ENCODE data around the gene TRHDE. TPM values are rescaled to one million over a fixed set of nuclear protein-coding genes. Genes with fewer than 3 reads are reported as not detected.

TRHDE gene
- total RNA-seq, 1 experiment from 2014 or later, result 5.5 TPM

DNA sequence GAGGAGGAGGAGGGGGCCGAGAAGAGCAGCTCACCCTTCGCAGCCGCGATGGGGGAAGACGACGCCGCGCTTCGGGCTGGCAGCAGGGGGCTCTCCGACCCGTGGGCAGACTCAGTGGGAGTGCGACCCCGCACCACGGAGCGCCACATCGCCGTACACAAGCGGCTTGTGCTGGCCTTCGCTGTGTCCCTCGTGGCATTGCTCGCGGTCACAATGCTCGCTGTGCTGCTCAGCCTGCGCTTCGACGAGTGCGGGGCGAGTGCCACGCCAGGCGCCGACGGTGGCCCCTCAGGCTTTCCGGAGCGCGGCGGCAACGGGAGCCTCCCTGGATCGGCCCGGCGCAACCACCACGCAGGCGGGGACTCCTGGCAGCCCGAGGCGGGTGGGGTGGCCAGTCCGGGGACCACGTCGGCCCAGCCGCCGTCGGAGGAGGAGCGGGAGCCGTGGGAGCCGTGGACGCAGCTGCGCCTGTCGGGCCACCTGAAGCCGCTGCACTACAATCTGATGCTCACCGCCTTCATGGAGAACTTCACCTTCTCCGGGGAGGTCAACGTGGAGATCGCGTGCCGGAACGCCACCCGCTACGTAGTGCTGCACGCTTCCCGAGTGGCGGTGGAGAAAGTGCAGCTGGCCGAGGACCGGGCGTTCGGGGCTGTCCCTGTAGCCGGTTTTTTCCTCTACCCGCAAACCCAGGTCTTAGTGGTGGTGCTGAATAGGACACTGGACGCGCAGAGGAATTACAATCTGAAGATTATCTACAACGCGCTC lies 745 bp downstream of the TRHDE start (continued):
- TF ChIP-seq, protein P1, sequence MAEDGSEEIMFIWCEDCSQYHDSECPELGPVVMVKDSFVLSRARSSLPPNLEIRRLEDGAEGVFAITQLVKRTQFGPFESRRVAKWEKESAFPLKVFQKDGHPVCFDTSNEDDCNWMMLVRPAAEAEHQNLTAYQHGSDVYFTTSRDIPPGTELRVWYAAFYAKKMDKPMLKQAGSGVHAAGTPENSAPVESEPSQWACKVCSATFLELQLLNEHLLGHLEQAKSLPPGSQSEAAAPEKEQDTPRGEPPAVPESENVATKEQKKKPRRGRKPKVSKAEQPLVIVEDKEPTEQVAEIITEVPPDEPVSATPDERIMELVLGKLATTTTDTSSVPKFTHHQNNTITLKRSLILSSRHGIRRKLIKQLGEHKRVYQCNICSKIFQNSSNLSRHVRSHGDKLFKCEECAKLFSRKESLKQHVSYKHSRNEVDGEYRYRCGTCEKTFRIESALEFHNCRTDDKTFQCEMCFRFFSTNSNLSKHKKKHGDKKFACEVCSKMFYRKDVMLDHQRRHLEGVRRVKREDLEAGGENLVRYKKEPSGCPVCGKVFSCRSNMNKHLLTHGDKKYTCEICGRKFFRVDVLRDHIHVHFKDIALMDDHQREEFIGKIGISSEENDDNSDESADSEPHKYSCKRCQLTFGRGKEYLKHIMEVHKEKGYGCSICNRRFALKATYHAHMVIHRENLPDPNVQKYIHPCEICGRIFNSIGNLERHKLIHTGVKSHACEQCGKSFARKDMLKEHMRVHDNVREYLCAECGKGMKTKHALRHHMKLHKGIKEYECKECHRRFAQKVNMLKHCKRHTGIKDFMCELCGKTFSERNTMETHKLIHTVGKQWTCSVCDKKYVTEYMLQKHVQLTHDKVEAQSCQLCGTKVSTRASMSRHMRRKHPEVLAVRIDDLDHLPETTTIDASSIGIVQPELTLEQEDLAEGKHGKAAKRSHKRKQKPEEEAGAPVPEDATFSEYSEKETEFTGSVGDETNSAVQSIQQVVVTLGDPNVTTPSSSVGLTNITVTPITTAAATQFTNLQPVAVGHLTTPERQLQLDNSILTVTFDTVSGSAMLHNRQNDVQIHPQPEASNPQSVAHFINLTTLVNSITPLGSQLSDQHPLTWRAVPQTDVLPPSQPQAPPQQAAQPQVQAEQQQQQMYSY (CRISPR knock-in tag; IDR thresholded peaks at IDR 0.05), result 0 out of 2 replicates have a peak, but pooled peaks have one; percentile 44
- TF ChIP-seq JUN (CRISPR knock-in tag; IDR thresholded peaks at IDR 0.05) (peak; percentile 11; the same call in 1 of the 2 replicates), SOX15 (CRISPR knock-in tag; IDR thresholded peaks at IDR 0.05) (no peak), NR2C2 (CRISPR knock-in tag; IDR thresholded peaks at IDR 0.05) (no peak), ETV6 (CRISPR knock-in tag; IDR thresholded peaks at IDR 0.05) (peak; percentile 33; the same call in 1 of the 2 replicates), CREB1 (CRISPR knock-in tag; IDR thresholded peaks at IDR 0.05) (0 out of 2 replicates have a peak, but pooled peaks have one; percentile 30), ZNF416 (CRISPR knock-in tag; IDR thresholded peaks at IDR 0.05) (no peak), ELF4 (CRISPR knock-in tag; IDR thresholded peaks at IDR 0.05; ENCODE audit: low read depth) (no peak), CREM (CRISPR knock-in tag; IDR thresholded peaks at IDR 0.05) (0 out of 2 replicates have a peak, but pooled peaks have one; percentile 4)
- TF ChIP-seq, protein P2, sequence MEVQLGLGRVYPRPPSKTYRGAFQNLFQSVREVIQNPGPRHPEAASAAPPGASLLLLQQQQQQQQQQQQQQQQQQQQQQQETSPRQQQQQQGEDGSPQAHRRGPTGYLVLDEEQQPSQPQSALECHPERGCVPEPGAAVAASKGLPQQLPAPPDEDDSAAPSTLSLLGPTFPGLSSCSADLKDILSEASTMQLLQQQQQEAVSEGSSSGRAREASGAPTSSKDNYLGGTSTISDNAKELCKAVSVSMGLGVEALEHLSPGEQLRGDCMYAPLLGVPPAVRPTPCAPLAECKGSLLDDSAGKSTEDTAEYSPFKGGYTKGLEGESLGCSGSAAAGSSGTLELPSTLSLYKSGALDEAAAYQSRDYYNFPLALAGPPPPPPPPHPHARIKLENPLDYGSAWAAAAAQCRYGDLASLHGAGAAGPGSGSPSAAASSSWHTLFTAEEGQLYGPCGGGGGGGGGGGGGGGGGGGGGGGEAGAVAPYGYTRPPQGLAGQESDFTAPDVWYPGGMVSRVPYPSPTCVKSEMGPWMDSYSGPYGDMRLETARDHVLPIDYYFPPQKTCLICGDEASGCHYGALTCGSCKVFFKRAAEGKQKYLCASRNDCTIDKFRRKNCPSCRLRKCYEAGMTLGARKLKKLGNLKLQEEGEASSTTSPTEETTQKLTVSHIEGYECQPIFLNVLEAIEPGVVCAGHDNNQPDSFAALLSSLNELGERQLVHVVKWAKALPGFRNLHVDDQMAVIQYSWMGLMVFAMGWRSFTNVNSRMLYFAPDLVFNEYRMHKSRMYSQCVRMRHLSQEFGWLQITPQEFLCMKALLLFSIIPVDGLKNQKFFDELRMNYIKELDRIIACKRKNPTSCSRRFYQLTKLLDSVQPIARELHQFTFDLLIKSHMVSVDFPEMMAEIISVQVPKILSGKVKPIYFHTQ (CRISPR knock-in tag; IDR thresholded peaks at IDR 0.05), result no peak
- TF ChIP-seq, protein P3, sequence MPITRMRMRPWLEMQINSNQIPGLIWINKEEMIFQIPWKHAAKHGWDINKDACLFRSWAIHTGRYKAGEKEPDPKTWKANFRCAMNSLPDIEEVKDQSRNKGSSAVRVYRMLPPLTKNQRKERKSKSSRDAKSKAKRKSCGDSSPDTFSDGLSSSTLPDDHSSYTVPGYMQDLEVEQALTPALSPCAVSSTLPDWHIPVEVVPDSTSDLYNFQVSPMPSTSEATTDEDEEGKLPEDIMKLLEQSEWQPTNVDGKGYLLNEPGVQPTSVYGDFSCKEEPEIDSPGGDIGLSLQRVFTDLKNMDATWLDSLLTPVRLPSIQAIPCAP (CRISPR knock-in tag; IDR thresholded peaks at IDR 0.05), result no peak
- TF ChIP-seq, protein P4, sequence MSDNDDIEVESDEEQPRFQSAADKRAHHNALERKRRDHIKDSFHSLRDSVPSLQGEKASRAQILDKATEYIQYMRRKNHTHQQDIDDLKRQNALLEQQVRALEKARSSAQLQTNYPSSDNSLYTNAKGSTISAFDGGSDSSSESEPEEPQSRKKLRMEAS (CRISPR knock-in tag; IDR thresholded peaks at IDR 0.05), result peak; percentile 14; the same call in 1 of the 2 replicates
- TF ChIP-seq, protein P5, sequence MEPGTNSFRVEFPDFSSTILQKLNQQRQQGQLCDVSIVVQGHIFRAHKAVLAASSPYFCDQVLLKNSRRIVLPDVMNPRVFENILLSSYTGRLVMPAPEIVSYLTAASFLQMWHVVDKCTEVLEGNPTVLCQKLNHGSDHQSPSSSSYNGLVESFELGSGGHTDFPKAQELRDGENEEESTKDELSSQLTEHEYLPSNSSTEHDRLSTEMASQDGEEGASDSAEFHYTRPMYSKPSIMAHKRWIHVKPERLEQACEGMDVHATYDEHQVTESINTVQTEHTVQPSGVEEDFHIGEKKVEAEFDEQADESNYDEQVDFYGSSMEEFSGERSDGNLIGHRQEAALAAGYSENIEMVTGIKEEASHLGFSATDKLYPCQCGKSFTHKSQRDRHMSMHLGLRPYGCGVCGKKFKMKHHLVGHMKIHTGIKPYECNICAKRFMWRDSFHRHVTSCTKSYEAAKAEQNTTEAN (CRISPR knock-in tag; IDR thresholded peaks at IDR 0.05), result 0 out of 2 replicates have a peak, but pooled peaks have one; percentile 14
- TF ChIP-seq, protein P6, sequence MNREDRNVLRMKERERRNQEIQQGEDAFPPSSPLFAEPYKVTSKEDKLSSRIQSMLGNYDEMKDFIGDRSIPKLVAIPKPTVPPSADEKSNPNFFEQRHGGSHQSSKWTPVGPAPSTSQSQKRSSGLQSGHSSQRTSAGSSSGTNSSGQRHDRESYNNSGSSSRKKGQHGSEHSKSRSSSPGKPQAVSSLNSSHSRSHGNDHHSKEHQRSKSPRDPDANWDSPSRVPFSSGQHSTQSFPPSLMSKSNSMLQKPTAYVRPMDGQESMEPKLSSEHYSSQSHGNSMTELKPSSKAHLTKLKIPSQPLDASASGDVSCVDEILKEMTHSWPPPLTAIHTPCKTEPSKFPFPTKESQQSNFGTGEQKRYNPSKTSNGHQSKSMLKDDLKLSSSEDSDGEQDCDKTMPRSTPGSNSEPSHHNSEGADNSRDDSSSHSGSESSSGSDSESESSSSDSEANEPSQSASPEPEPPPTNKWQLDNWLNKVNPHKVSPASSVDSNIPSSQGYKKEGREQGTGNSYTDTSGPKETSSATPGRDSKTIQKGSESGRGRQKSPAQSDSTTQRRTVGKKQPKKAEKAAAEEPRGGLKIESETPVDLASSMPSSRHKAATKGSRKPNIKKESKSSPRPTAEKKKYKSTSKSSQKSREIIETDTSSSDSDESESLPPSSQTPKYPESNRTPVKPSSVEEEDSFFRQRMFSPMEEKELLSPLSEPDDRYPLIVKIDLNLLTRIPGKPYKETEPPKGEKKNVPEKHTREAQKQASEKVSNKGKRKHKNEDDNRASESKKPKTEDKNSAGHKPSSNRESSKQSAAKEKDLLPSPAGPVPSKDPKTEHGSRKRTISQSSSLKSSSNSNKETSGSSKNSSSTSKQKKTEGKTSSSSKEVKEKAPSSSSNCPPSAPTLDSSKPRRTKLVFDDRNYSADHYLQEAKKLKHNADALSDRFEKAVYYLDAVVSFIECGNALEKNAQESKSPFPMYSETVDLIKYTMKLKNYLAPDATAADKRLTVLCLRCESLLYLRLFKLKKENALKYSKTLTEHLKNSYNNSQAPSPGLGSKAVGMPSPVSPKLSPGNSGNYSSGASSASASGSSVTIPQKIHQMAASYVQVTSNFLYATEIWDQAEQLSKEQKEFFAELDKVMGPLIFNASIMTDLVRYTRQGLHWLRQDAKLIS (CRISPR knock-in tag; IDR thresholded peaks at IDR 0.05; ENCODE audit: borderline replicate concordance), result no peak
- TF ChIP-seq, protein P7, sequence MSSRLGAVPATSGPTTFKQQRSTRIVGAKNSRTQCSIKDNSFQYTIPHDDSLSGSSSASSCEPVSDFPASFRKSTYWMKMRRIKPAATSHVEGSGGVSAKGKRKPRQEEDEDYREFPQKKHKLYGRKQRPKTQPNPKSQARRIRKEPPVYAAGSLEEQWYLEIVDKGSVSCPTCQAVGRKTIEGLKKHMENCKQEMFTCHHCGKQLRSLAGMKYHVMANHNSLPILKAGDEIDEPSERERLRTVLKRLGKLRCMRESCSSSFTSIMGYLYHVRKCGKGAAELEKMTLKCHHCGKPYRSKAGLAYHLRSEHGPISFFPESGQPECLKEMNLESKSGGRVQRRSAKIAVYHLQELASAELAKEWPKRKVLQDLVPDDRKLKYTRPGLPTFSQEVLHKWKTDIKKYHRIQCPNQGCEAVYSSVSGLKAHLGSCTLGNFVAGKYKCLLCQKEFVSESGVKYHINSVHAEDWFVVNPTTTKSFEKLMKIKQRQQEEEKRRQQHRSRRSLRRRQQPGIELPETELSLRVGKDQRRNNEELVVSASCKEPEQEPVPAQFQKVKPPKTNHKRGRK (CRISPR knock-in tag; IDR thresholded peaks at IDR 0.05; ENCODE audit: borderline replicate concordance), result 0 out of 2 replicates have a peak, but pooled peaks have one; percentile 68
